ENCODE data around the gene SIAH3.

The SIAH3 gene

DNA sequence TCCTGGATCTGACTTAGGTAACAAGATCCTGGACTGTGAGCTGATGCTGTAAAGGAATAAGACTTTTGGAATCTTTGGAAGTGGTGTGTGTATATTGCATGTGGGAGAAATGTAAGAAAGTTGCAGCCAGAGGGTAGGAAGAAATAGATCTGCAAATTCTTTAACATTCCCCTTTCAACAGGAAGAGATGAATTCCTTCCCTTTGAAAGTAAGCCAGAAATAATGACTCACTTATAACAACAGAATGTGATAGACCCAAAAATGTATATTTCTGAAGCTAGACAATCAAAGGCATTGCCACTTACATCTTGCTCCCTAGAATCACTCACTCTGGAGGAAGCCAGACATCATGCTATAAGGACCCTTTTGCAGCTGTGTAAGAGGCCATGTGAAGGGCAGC is 9.8 kb upstream of the SIAH3 start:
- no peak for DNase-seq

DNA sequence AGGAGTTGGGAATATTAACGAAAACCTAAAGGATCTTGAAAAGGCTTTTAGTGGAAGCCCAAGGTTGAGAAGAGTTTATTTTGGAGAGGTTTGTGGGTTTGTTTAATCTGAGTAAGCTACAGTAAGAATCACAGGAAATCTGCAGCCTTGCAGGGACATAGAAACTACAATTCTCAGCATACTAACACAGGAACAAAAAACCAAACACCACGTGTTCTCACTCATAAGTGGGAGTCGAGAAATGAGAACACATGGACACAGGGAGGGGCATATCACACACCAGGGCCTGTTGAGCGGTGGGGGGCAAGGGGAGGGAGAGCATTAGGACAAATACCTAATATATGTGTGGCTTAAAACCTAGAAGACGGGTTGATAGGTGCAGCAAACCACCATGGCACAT is 8.7 kb upstream of the SIAH3 start:
- no peak for DNase-seq

DNA sequence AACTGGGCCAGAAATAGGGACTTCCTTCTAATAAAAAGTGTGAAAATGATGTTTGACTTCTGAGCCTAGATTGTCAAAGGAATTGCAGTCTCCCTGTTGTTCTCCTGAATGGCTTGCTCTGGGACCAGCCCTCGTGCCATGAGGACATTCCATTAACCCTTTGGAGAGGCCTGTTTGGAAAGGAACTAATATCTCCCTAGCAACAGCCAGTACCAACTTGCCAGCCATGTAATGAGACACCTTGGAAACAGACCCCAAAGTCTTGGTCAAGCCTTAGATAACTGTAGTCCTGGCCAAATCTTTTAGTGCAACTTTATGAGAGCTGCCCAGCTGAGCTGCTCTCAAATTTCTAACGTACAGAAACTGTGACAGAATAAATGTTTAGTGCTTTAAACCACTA is 8.2 kb upstream of the SIAH3 start:
- no peak for DNase-seq

DNA sequence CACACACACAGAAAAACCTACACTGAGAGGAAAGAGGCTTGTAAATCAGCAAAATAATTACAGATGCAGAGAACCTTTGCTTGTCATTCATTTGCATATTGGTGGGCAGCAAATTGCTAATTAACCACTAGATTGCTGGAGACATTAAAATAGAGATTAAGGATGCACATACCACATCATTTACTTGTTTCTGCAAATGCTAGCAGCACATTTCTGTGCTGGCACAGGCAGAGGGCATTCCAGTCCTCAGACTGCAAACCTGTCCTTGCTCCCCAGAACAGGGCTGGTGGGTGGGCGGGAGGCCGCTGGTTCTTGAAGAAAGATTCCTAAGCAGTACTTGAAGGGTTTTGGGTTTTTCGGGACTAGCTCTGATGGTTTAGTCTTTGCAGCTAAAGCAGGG is 941 bp upstream of the SIAH3 start:
- DNase-seq, result no peak

DNA sequence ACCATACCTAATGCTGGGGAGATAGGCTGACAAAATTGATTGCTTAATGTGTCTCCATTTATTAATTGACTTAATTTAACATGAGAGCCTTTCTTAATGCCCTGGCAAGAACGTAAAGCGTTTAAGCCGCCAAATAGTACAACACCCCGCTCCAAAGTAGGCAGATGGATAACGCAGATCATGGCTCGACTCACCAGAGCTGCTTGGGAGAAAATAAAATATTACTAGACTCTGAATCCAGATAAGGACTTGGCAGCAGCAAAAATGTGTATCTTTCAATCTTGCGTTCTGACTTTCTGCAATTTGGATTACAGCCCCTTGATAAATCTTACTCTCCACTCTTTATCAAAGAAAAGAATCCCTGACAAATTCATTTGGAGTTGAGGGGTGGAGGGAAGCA is 403 bp upstream of the SIAH3 start:
- no peak for DNase-seq

- DNase-seq, result no peak
Observed at GRCh38 chr13:45850027-45850613, 1.4 kb downstream of the SIAH3 start.

- DNase-seq, result no peak
Observed at GRCh38 chr13:45849408-45849807, 2.1 kb downstream of the SIAH3 start.

DNA sequence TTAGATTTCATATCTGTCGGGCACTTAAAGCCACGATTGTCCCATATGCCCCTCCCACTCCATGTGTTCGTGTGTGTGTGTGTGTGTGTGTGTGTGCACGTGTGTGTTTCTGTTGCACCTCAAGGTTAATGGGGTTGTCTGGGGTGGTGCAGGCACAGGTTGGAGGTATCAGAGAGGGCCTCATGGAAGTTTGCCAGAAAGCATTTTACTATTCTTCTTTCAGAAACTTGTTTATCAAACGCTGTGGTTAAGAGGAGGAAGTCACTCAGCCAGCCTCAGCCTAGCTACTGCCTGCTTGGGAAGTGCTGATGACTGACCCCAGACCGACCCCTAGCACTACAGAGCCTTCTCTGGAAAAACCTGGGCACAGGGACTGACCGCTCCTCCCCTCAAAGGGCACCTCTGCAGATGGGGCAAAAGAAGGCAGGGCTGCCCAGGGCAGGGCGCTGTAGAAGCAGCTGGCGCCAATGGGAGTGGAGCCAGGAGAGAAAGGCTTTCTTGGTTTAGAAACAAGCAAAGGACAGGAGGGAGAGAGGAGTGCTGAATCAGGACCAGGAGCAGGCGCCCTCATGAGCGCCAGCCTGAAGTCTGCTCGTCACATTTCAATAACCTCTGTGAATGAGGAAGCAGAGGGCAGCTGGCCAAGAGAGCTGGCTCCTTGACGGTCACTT is 3.9 kb downstream of the SIAH3 start:
- no peak for DNase-seq

DNA sequence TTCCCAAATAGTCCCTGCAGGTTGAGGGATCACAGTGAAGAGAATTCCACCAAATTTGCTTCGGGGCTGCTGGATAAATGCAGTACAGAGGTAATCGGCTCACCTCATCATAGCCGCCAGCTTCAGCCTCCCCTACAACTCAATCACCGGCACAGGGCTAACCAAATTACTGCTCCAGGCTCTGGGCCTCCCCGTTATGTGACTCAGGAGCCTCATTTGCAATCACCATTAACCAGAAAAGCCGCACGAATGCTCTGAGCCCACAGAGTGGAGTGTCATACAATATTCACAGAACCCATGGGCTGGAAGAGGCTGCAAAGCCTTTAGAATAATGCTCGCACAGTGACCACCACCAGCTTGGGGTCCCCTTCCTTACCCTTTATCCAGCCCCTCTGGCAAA is 4.9 kb downstream of the SIAH3 start:
- no peak for DNase-seq

GRCh38 chr13:45838171-45838745 is 13.3 kb downstream of the SIAH3 start:
- DNase-seq, result no peak

GRCh38 chr13:45837111-45837510 is 14.4 kb downstream of the SIAH3 start:
- no peak for DNase-seq

DNA sequence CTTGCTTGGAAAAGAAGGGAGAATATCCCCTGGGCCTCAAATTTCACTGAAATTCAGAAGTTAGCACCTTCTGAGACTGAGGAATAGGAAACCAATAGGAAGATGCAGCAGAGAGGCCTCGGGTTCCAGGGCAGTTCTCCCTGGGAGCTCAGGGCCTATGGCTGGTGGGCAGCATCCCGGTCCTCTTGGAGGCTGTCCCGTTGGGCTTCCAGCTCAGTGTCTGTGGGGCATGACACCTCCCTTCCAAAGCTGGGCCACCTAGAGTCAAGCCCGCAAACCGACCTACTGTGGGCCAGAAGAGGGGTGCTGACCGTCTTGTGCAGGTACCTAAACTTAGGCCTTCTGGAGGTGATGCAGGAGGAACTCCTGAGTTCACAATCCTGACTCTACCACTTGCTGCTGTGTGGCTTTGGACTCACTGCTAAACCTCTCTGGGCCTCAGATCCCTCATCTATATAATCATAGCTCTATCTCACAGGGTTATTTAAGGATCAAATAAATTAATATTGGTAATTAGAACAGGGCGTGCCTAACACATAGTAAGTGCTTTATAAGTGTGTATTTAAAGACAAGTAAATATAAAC is 17.1 kb downstream of the SIAH3 start:
- no peak for DNase-seq

DNA sequence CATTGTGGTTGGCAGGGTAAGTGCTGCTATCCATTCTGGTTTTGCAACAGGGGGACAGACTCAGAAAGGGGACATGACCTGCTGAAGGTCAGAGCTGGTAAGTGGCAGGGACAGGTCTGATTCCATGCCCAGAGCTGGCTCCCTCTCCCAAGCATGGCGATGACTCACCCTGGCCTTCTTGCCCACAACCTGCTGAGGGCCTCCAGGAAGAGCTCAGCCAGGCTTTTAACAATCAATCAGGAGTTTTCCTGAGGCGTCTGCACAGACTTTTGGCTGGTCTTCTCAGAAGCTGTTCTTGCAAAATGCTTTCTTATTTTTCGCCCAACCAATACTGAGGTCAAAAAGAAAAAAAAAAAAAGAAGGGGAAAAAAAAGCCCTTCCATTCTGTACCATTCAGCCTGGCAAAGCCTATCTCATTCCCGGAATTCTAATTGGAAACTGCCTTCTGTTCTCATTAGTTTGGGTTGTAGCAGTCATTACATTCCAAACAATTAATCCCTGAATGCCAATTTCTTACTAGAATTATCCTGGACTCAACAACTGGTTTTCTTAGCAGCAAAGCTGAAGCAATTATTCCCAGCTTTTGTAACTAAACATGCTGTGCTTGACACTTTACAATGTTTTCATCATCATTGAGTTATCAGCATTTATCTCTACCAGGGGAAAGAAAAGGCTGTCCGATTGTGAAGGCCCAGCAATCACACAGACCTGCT is 17.7 kb downstream of the SIAH3 start:
- DNase-seq, result no peak

- DNase-seq, result no peak
Observed at GRCh38 chr13:45833242-45833641, 18.3 kb downstream of the SIAH3 start.

DNA sequence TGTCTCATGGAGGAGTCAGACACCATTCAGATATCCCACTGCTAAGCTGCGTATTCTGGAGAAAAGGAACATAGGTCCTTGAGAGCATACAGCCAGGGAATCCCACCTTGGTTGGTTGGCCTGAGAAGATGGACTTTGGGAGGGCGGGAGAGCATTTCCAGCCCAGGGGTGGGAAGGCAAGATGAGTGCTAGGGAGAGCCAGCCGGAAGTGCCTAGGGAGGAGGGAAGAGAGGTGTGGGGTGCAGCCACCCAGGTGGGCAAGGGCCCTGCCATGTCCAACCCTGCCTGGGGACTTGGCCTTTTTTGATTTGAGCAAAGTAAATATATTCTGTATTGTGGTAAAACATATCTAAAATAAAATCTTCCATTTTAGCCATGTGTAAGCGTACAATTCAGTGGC is 19.7 kb downstream of the SIAH3 start:
- no peak for DNase-seq

GRCh38 chr13:45830121-45830520 is 21.4 kb downstream of the SIAH3 start:
- no peak for DNase-seq

- DNase-seq, result no peak
Observed at GRCh38 chr13:45828256-45828968, 23.1 kb downstream of the SIAH3 start.

GRCh38 chr13:45827318-45827717 is 24.2 kb downstream of the SIAH3 start:
- DNase-seq, result no peak

DNA sequence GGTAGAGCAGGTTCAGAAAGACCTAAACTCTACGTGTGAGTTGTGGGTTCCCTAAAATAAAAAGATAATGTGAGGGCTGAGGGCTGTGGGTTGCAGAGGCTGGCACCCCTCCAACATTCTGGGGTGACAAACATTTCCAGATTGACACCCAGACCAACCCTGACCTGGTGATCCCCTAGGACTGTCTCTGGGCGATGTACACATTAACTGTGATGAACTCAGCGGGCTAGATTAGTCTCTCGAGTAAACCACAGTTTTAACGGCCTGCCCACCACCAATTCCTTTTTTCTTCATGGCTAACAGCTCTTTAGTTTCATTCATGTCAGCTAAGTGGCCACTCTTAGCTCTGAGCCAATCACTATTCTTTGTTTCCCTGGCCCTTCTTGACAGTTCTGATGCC is 24.8 kb downstream of the SIAH3 start:
- DNase-seq, result no peak

DNA sequence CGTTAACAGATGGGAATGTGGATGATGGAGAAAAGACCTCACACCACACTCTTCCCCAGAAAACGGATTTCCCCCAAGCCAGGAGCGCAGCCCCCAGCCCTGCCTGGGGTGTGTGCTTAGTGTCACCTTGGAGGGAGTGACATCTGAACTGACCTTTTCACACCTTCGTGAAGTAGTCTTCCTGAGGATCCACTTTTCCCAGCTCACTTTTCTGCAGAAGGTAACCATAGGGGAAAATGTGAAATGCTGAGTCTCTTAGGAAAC is 26.2 kb downstream of the SIAH3 start:
- DNase-seq, result no peak

DNA sequence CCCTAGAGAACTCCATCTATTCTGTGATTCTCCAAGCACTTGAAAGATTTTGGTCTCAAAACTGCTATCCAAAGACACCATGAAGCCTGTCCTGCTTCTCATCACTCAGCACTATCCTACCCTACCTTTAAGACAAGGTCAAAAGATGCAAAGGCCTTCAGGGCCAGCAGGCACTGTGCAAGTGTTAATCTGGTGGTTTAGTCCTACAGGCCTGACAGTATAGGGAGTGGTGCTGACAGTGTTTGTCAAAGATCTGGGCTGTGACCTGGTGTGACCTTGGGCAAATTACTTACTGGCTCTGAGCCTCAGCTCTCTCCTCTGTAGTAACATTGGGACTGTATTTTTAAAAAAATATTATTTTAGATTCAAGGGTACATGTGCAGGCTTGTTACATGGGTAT is 28.0 kb downstream of the SIAH3 start:
- DNase-seq, result no peak

DNA sequence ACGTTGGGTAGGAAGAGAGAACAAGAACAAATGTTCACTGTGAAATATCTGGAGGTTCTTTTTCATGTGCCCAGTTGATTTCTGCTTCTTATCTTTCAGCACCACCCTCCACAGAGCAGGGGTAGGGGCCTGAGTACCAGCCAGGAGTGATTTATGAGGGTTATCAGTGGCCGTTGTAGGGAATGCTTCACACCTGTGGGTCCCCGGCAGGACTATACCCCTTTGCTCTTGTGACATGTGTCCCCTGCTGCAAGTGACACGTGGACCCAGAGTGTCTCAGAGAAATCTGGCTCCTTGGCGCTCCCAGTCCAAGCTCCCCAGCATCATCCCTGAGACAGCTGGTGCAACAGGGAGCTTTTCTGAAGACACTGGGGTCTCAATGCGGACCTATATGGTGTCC is 29.7 kb downstream of the SIAH3 start:
- no peak for DNase-seq

DNA sequence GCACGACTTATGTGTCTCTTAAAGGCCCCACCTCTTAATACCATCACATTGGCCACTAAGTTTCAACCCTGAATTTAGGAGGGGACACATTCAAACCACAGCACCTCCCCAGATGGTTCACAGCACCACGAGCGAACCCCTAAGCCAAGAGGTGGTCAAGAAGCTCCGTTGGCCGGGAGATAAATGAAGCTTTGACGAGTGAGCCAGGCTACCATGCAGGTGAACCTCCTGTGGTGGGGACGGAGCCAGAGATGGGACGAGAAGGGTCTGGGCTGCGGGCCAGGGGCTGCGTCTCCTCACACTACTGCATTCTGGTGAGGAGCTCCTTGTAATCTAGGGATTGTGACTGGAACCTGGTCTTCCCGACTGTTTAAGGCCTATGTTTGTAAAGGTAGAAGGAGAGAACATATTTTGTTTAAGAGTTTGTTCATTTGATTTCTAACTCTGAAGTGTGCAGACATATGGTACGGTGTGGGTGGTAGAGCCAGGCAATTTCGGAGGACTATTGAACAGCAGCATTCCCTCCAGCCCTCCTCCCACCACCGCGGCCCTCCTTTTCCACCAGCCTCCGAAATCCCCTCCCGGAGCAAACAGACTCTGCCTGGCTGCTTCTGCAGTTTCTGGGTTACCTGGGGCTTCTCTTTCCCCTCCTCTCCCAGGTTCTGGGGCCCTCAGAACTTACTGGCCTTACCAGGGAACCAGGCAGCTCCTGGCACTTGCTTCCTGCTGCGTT is 31.3 kb downstream of the SIAH3 start:
- DNase-seq, result no peak

Measured in NCI-H1436 treated with DMSO at 0.1 percent for 48 hours (cell line).